HG02870 (cell line): ENCODE measurements around the gene TBL1Y.
"Not testable (repeated sequence)": the region's sequence is repeated elsewhere in the genome, so short reads cannot be mapped to it uniquely, and the experiment has no call there.

Source experiments
- ATAC-seq: cut with Tn5 transposase; IDR thresholded peaks from one replicate; pipeline ENCODE4 v1.9.1; 2021; ENCODE audit warnings: mild to moderate bottlenecking, moderate library complexity; ENCODE audit not compliant: unreplicated experiment

TBL1Y gene

DNA sequence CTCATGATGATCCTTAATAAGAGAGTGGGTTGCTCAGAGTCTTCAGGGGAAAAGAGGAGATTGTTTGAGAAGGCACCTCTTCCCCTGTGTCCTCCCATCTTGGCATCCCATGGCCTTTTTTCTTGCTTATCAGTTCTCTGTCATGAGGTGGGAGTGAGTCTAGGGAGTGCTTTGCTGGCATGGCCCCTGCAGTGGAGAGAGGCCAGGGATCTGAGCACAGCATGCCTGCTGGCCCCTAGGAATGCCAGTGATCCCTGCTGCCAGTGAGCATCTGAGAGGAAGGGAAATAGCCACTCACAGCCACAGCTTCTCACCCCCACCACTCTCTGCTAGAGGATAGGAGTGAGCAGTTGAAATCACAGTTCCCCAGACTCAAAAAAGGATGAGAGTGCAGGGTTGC, 168.2 kb downstream of the TBL1Y start:
- no peak for ATAC-seq

DNA sequence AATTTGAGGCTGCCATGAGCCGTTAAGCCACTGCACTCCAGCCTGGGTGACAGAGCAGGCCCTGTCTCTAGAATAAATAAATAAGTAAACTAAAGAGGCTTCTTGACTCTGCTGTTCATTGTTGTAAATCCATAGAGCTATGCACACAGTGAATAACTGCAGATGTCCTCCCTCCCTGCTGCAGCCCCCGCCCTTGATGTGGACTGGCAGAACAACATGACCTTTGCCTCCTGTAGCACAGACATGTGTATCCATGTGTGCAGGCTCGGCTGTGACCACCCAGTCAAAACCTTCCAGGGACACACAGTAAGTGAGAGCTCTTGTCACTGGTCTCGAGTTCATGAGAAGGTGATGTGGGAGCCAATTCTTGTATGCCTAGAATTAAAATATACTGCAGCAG, 170.1 kb downstream of the TBL1Y start:
- ATAC-seq: not testable (repeated sequence)

DNA sequence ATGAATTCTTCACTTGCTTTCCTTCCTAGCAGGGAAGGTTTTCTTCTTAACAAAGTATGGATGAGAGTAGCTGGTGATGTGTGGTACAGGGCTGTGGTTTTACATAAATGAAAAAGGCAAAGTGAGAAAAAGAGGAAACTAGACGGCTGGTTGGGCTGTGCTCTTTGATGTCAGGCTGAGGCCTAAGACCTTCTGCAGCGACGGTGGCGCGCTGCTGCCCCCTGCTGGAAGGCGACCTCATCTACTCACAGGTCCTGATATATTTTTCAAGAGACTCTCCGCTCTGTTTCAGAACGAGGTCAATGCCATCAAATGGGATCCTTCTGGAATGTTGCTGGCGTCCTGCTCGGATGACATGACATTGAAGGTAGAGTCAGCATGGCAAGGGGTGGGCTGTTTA, 175.1 kb downstream of the TBL1Y start:
- no peak for ATAC-seq

DNA sequence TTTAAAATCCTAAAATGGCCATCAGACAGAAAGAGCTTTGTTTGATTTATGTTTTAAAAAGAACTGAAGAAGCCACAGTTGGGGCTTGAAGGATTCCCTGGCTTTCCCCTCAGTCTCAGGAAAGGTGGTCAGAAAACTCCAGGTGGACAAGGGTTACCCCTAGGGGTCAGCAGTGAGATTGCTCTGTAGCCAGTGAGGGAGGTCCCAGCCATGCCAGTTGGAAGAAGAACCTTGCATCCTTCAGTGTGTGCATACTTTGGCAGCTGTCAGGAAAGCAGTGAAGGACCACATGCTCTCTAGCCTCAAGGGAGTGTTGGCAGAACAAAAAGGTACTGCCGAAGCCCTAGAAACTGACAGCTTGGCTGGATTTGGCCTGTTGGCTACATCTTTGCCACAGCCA, 182.3 kb downstream of the TBL1Y start:
- ATAC-seq: no peak

DNA sequence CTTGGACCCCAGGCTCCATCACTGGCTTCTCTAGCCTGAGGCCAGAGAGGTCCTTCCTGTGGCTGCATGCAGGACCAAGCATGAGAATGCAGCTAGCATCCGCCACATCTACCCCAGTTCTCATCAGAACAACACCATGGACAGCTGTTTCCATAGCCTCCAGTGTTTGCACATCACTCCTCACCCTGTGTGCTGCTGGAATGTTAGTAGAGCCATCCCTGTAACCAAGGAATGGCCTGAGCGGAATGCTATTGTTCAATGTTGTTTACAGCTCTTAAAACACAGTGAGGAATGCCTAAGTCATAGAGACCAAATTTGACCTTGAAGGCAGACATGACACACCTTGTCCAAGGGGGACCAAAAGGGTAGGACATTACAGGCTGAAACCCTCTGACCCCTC, 183.9 kb downstream of the TBL1Y start:
- ATAC-seq: no peak

DNA sequence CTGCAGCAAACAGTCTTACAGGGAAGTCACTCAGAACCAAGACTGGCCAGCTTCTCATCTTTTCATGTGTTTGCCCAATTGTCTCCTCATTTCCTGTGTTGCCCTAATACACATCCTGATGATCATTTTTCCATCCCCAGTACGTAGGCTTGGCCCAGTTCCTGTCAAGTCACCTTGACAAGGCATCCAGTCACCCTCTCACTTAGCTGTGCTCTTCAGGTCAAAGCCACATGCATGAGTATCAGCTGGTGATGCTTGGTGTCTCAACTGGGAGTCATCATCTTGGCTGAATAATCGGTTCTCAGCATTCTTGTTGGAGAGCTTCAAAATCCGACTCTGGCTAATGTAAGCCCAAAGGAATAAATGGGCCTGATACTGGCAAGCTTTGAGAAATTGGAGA, 186.5 kb downstream of the TBL1Y start:
- no peak for ATAC-seq

DNA sequence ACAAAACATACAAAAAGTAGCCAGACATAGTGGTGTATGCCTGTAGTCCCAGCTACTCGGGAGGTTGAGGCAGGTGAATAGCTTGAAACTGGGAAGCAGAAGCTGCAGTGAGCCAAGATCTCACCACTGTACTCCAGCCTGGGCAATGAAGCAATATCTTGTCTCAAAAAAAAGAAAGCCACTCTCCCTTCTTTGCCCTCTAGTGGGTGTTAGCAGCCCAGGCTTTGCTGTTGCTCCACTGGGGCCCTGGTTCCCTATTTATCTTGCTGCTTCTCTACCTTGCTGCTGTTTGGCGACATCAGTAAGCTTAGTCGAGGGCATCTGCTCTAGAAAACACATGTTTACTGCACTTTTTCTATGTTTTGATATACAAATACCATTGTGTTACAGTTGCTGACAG, 189.2 kb downstream of the TBL1Y start:
- ATAC-seq: no peak

DNA sequence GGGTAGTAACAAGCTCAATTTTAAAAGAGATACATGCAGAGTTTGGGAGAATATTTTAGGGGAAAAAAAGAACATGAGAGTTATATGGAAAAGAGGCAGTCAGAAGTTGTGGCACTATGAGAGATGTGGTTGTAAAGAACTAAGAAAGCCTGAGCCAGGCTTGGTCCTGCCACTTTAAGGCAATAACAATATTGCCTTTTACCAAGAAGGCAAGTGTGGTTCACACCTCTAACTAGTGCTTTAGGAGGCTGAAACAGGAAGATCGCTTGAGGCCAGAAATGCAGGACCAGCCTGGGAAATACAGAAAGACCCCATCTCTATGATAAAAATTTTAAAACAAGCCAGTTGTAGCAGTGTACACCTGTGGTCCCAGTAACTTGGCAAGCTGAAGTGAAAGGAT, 192.2 kb downstream of the TBL1Y start:
- no peak for ATAC-seq

DNA sequence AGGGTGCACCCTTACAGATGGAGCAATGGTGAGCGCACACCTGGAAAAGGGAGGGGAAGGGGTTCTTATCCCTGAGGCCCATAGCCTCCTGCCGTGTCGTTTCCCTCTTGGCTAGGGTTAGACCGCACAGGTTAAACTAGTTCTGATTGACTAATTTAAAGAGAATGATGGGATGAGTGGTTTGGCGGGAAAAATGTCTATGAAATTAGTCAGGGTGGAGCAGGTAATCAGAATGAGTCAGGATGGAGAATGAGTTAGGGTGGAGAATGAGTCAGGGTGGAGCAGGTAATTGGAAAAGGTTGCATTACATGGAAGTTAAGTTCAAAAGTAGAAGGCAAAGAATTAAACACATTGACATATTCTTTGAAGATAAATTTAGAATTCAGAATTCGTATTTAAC, 196.7 kb downstream of the TBL1Y start:
- ATAC-seq: no peak

DNA sequence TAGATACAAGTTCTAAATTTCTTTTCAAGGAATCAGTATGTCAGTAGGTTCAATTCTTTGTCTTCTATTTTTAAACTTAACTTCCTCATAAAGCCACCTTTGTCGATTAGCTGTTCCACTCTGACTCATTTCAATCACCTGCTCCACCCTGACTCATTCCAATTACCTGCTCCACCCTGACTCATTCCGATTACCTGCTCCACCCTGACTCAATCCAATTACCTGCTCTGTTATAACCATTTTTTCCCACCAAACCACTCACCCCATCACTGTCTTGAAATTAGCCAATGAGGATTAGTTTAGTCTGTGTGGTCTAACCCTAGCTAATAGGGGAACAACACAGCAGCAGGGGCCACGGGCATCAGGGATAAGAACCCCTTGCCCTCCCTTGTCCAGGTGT, 199.6 kb downstream of the TBL1Y start:
- no peak for ATAC-seq

DNA sequence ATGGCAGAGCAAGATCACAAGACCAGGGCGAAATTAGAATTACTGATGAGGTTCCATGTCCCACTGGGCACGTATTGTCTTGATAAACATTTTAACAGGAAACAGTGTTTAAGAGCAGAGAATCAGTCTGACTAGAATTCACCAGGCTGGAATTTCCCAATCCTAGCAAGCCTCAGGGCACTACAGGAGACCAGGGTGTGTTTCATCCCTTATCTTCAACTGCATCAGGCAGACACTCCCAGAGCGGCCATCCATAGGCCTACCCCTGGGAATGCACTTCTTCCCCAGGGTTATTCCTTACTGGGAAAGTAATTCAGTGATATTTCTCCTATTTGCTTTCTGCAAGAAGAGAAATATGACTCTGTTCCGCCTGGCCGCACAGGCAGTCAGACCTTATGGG, 205.4 kb downstream of the TBL1Y start:
- ATAC-seq: no peak

DNA sequence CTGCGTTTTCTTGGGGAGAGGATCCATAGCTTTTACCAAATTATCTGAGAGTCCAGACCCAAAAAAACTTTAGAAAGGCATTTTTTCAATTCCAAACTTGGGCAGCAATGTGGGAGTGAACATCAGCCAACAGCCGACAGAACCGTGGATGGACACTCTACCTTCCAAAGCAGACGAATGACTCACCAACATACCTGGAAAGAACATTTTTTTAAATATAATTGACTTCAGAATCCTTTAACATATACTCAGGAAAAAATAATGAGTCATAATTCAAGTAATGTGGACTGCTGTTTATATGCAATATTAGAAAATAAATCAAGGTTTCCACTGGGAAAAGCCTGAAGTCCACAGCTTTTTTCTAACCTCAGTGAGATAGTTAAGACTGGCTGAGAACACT, 211.7 kb downstream of the TBL1Y start:
- ATAC-seq: no peak

DNA sequence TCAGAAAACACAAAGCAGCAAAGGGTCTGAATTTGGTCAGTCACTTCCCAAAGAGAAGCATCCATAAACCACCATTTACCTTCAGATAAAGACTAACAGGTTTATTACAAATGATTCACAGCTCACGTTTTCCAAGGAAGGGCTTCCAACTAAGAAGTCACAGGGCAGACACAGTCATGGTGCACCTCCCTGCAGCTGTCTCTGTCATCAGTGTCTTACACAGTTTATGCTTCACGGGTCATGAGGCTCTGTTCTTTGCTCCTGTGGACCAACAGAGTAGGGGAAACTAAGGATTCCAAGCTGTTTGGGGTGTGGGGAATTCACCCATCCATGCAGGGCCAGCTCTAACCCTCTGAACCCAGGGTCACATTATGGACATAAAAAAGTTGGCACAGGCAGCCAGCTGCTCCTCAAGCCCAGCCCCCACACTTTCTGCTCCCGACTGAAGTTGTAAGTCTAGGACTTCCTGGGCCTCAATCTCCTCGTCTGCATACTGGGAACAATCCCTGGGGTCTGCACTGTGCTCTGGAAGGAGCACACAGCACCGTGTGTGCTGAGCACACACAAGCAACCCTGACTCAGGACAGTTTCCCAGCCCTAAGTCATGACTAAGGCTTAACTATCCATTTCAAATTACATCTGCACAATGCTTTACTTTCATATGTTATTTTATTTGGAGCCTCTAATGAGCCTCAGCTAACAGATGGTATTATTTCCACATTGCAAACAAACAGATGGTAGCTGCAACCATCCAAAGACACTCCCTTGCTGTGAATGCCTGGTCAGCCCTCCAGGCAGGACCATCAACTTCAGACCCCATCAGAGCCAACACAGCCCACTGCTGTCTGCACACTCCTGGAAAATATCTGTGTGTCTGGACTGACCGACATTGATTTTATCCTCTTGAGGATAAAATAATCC, 214.9 kb downstream of the TBL1Y start:
- no peak for ATAC-seq

DNA sequence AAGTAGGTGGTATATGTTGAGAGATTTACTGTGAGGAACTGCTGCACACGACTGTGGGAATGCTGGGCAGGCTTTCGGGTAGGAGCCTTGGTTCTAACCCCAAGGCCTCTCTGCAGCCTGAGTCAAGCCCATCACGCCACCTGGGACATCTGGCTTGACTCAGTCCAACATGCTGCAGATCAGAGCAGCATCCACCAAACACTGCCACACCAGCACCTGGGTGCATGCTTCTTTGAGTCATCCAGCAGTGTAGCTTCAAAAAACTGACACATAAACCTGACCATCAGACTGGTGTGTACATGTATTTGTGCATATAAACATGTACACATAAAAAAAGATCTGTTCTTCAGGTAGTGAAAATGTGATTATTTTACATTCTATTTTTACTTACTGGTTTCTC, 217.7 kb downstream of the TBL1Y start:
- no peak for ATAC-seq
